GM12878 (cell line): Measurements from ENCODE around the gene BCAS2. TPM values are rescaled to one million over a fixed set of nuclear protein-coding genes. Genes with fewer than 3 reads are reported as not detected.

Experiments used
- ATAC-seq: fragments of 200-7000 bp; cut with Tn5 transposase; 3 replicates; pipeline ENCODE4 v1.9.1; 2020; ENCODE audit warnings: mild to moderate bottlenecking, moderate library complexity
- BruUV-seq: library from RNA; stranded (reverse); fragments of 400-500 nt; replicated peaks from 2 replicates; lab custom pipeline; 2021; lab: Mats Ljungman, UMichigan
- CTCF ChIA-PET: fragments of 300-600 bp; sonication (Branson Sonifier 250); formaldehyde crosslinking; extraction: SDS; loops from one replicate; lab custom pipeline; 2021; ENCODE audit warnings: inconsistent platforms; lab: Yijun Ruan, JAX
- POLR2A ChIA-PET: fragments of 350-600 bp; formaldehyde crosslinking; extraction: SDS; loops from one replicate; lab custom pipeline; 2021; ENCODE audit warnings: inconsistent platforms; lab: Charles Lee
- RAD21 ChIA-PET: fragments of 300-600 bp; sonication (Branson Sonifier 250); formaldehyde crosslinking; loops from one replicate; lab custom pipeline; 2023; ENCODE audit warnings: antibody characterized with exemption; ENCODE audit not compliant: unreplicated experiment; lab: Charles Lee
- SMC1A ChIA-PET: fragments of 300-600 bp; sonication (Branson Sonifier 250); formaldehyde crosslinking; loops from one replicate; lab custom pipeline; 2023; ENCODE audit not compliant: unreplicated experiment, uncharacterized antibody; lab: Charles Lee
- DNase-seq: peaks from one replicate; pipeline ENCODE4 v3.0.0-alpha.2; 2011; ENCODE audit warnings: low read depth, low spot score
- FAIRE-seq: peaks from 3 replicates; lab custom pipeline; 2011; peaks lifted over from hg19 to GRCh38; lab: Jason Lieb, UNC
- H2AFZ ChIP-seq: 2 replicates; pipeline ENCODE4 v1.6.0; 2011; ENCODE audit warnings: low read depth, low read length, control low read depth; ENCODE audit not compliant: control insufficient read depth
- H3K27ac ChIP-seq: 2 replicates; pipeline ENCODE4 v1.5.1; 2011; ENCODE audit warnings: control low read depth; ENCODE audit not compliant: control insufficient read depth, insufficient read depth
- H3K27me3 ChIP-seq, 2 experiments: replicated peaks in 1 of 2; 2 replicates each; pipeline versions ENCODE4 v1.6.0 to v1.6.1; 2011; ENCODE audit warnings: low read length in 1 of 2; ENCODE audit not compliant: control insufficient read depth in 2 of 2, insufficient read depth in 2 of 2
- H3K36me3 ChIP-seq, 2 experiments: 2 replicates each; pipeline ENCODE4 v1.5.1; 2011; ENCODE audit warnings: low read length in 1 of 2; ENCODE audit not compliant: control insufficient read depth in 2 of 2, insufficient read depth in 2 of 2
- H3K4me1 ChIP-seq: 2 replicates; pipeline ENCODE4 v1.6.1; 2011; ENCODE audit warnings: mild to moderate bottlenecking, low read length, moderate library complexity, mixed read lengths; ENCODE audit not compliant: control insufficient read depth, insufficient read depth
- H3K4me2 ChIP-seq: 2 replicates; pipeline ENCODE4 v1.6.0; 2011; ENCODE audit warnings: control low read depth; ENCODE audit not compliant: control insufficient read depth, insufficient read depth
- H3K4me3 ChIP-seq: fragments of 200-600 bp; sonication (generic); 2 replicates; pipeline ENCODE4 v1.5.1; 2016
- H3K79me2 ChIP-seq: 2 replicates; pipeline ENCODE4 v1.6.0; 2011; ENCODE audit warnings: low read length; ENCODE audit not compliant: control insufficient read depth, insufficient read depth
- H3K9ac ChIP-seq: 2 replicates; pipeline ENCODE4 v1.8.0; 2011; ENCODE audit warnings: low read length, control low read depth, mixed read lengths; ENCODE audit not compliant: control insufficient read depth, insufficient read depth
- H3K9me3 ChIP-seq: replicated peaks from 3 replicates; pipeline ENCODE4 v1.5.1; 2011; ENCODE audit warnings: mild to moderate bottlenecking, low read length; ENCODE audit not compliant: control insufficient read depth, insufficient read depth
- H4K20me1 ChIP-seq: 2 replicates; pipeline ENCODE4 v1.6.0; 2011; ENCODE audit not compliant: control insufficient read depth, insufficient read depth
- BHLHE40 ChIP-seq, 2 experiments: fragments of 450-650 bp in 1 of 2; IDR thresholded peaks; 2 replicates each; pipeline ENCODE4 v1.6.1; 2011 to 2017; ENCODE audit warnings: low read depth in 2 of 2, borderline replicate concordance in 1 of 2, improper control_type of control experiment in 1 of 2, low read length in 1 of 2, mild to moderate bottlenecking in 1 of 2
- ELK1 ChIP-seq: IDR thresholded peaks from 2 replicates; pipeline ENCODE4 v1.6.1; 2012; ENCODE audit warnings: low read depth, low read length, improper control_type of control experiment
- MEF2B ChIP-seq: fragments of 450-650 bp; IDR thresholded peaks from 2 replicates; pipeline ENCODE4 v1.6.1; 2018; ENCODE audit warnings: mild to moderate bottlenecking, moderate library complexity; ENCODE audit not compliant: partially characterized antibody, poor library complexity, severe bottlenecking
- NBN ChIP-seq: fragments of 450-650 bp; IDR thresholded peaks from 2 replicates; pipeline ENCODE4 v1.6.1; 2016
- REST ChIP-seq: IDR thresholded peaks from 2 replicates; pipeline ENCODE4 v1.6.1; 2012; ENCODE audit warnings: mild to moderate bottlenecking, low read depth, low read length
- RUNX3 ChIP-seq: IDR thresholded peaks from 2 replicates; pipeline ENCODE4 v1.6.1; 2012; ENCODE audit warnings: low read length, inconsistent platforms
- ZNF217 ChIP-seq: fragments of 450-650 bp; IDR thresholded peaks from 2 replicates; pipeline ENCODE4 v1.6.1; 2017; ENCODE audit warnings: antibody characterized with exemption, mild to moderate bottlenecking
- WGBS: methylation state at CpG from one replicate; pipeline ENCODE4 v1.1.6; 2016; ENCODE audit warnings: low lambda C conversion rate; ENCODE audit not compliant: insufficient replicate concordance, insufficient coverage; ENCODE audit errors: missing lambda C conversion rate; 5-methylcytosine and 5-hydroxymethylcytosine counted together
- in situ Hi-C: fragments of 300-500 bp; cut with MboI; formaldehyde crosslinking; loops from 9 replicates; pipeline ENCODE4 v1.14.3; 2018; ENCODE audit warnings: mixed read lengths
- intact Hi-C: fragments of 100-400 bp; cut with micrococcal nuclease; formaldehyde crosslinking; loops from one replicate; pipeline ENCODE4 v1.14.2; 2022; ENCODE audit not compliant: unreplicated experiment
- polyA plus RNA-seq, 11 experiments: library from polyadenylated mRNA; depleted of rRNA in 4 of 11; unstranded in 6 of 11; stranded (reverse) in 5 of 11; fragments of >200 nt; fragmentation: Nextera tagmentation in 4 of 11; fragmentation: Illumina TruSeq in 1 of 11; extraction: Ambion mirVana in 4 of 11; extraction: Trizol in 1 of 11; gene quantifications; 1 replicate in 1 of 11; 2 replicates in 10 of 11; pipeline versions ENCODE4 v1.2.1 to v1.2.3, GENCODE V29; 2011 to 2016; ENCODE audit warnings: inconsistent platforms in 2 of 11, missing spikeins in 2 of 11, low read depth in 1 of 11
- total RNA-seq, 4 experiments: library from RNA; depleted of rRNA in 3 of 4; stranded (reverse); fragments of >200 nt in 3 of 4; fragmentation: Illumina TruSeq in 1 of 4; extraction: Trizol in 1 of 4; gene quantifications; 2 replicates each; pipeline versions ENCODE4 v1.2.1 to v1.2.3, GENCODE V29; 2013 to 2021

The BCAS2 gene
- total and polyA plus RNA-seq, 10 of the 15 experiments (the other 5 are each of a cell fraction or from before 2014, with no cell fraction given), result 37.3 to 129 (median 60.7) TPM

- BruUV-seq, result no TSS peak
- Histone ChIP-seq H3K79me2 (no peaks in the 10 kb centered on the region), H3K4me2 (no peak overlapping the region), H3K27me3 (no peaks in the 10 kb centered on the region), H3K4me3 (no peak overlapping the region), H3K27ac (no peak overlapping the region), H3K36me3 (no peaks in the 10 kb centered on the region), H3K9me3 (no peaks in the 10 kb centered on the region), H2AFZ (no peak overlapping the region), H3K9ac (no peak overlapping the region), H3K4me1 (peaks cover 6% of the 10 kb centered on the region; the same call in 1 of the 2 replicates), H4K20me1 (no peaks in the 10 kb centered on the region)
- intact Hi-C loops, result no loop called here
- ChIA-PET SMC1A (no interaction called here), CTCF (no interaction called here), POLR2A (no interaction called here), RAD21 (no interaction called here)
- FAIRE-seq (no peak), ATAC-seq (no peak), DNase-seq (no peak)
- no peak for TF ChIP-seq ELK1
- TF ChIP-seq NBN, result no peak
- TF ChIP-seq ZNF217, result no peak
- no peak for TF ChIP-seq RUNX3
- TF ChIP-seq BHLHE40 (IDR thresholded peaks at IDR 0.05; ENCODE audit: borderline replicate concordance in 1 of 2, low read depth in 2 of 2, low read length in 1 of 2), result no peak
- TF ChIP-seq REST, result no peak
- no peak for TF ChIP-seq MEF2B
- in situ Hi-C loops, result no loop called here
- 90% methylated on average over 5 of the region's 5 CpGs for WGBS
Observed at GRCh38 chr1:114586513-114587047, 5.2 kb upstream of the BCAS2 start.
